H1 (cell line): ENCODE data around the gene CEP72. TPM values are rescaled to one million over a fixed set of nuclear protein-coding genes. Genes with fewer than 3 reads are reported as not detected.

ENCODE experiments used
- CTCF ChIA-PET: fragments of 300-600 bp; sonication (Branson Sonifier 250); formaldehyde crosslinking; loops from one replicate; lab custom pipeline; 2021; ENCODE audit not compliant: partially characterized antibody; lab: Charles Lee
- POLR2A ChIA-PET: fragments of 300-600 bp; sonication (Branson Sonifier 250); formaldehyde crosslinking; loops from one replicate; lab custom pipeline; 2021; ENCODE audit warnings: inconsistent platforms; ENCODE audit not compliant: partially characterized antibody; lab: Charles Lee
- DNase-seq, 2 experiments: peaks; one replicate each; pipeline versions ENCODE4 v3.0.0 to v3.0.0-alpha.2; 2010 to 2022; ENCODE audit warnings: low spot score in 2 of 2, low read depth in 1 of 2, mixed read lengths in 1 of 2
- FAIRE-seq: peaks from 2 replicates; lab custom pipeline; 2011; peaks lifted over from hg19 to GRCh38; lab: Jason Lieb, UNC
- H2AFZ ChIP-seq: 2 replicates; pipeline ENCODE4 v1.8.1; 2012; ENCODE audit warnings: low read length, inconsistent platforms
- H2AK5ac ChIP-seq: 2 replicates; pipeline ENCODE4 v1.6.1; 2013; ENCODE audit warnings: low read depth, low read length
- H2BK120ac ChIP-seq: replicated peaks from 2 replicates; pipeline ENCODE3; 2013; ENCODE audit warnings: low read depth, low read length, inconsistent platforms
- H2BK12ac ChIP-seq: 2 replicates; pipeline ENCODE4 v1.6.1; 2013; ENCODE audit warnings: low read depth, low read length
- H2BK15ac ChIP-seq: 2 replicates; pipeline ENCODE4 v1.6.1; 2013; ENCODE audit warnings: low read length
- H2BK20ac ChIP-seq: 2 replicates; pipeline ENCODE4 v1.6.1; 2013; ENCODE audit warnings: low read length
- H2BK5ac ChIP-seq: 2 replicates; pipeline ENCODE4 v1.6.1; 2013; ENCODE audit warnings: low read depth, low read length
- H3K14ac ChIP-seq: 2 replicates; pipeline ENCODE4 v1.6.1; 2013; ENCODE audit warnings: inconsistent platforms; ENCODE audit not compliant: insufficient read length
- H3K18ac ChIP-seq: 2 replicates; pipeline ENCODE4 v1.6.1; 2013; ENCODE audit warnings: low read length; ENCODE audit errors: extremely low read depth
- H3K23ac ChIP-seq: 2 replicates; pipeline ENCODE4 v1.6.1; 2013; ENCODE audit warnings: inconsistent platforms; ENCODE audit not compliant: insufficient read length
- H3K23me2 ChIP-seq: 2 replicates; pipeline ENCODE4 v1.6.1; 2013; ENCODE audit warnings: low read depth, low read length
- H3K27ac ChIP-seq: 2 replicates; pipeline ENCODE4 v1.6.1; 2011; ENCODE audit warnings: low read depth, low read length, inconsistent platforms
- H3K27me3 ChIP-seq, 4 experiments: replicated peaks in 1 of 4; 1 replicate in 1 of 4; 2 replicates in 3 of 4; pipeline versions ENCODE4 v1.6.1 to v1.8.1; 2011 to 2013; ENCODE audit warnings: low read length in 3 of 4, mild to moderate bottlenecking in 3 of 4, inconsistent platforms in 2 of 4, mixed read lengths in 2 of 4, moderate library complexity in 1 of 4; ENCODE audit not compliant: control insufficient read depth in 3 of 4, insufficient read depth in 3 of 4; ENCODE audit errors: extremely low read depth in 1 of 4
- H3K36me3 ChIP-seq, 4 experiments: 2 replicates each; pipeline versions ENCODE4 v1.6.1 to v1.8.1; 2011 to 2013; ENCODE audit warnings: mild to moderate bottlenecking in 4 of 4, low read length in 3 of 4, moderate library complexity in 2 of 4, control low read depth in 1 of 4, inconsistent platforms in 1 of 4; ENCODE audit not compliant: insufficient read depth in 4 of 4, control insufficient read depth in 2 of 4
- H3K4ac ChIP-seq: replicated peaks from 2 replicates; pipeline ENCODE3; 2013; ENCODE audit warnings: low read length, low read depth, mixed read lengths, inconsistent platforms; ENCODE audit not compliant: insufficient read length
- H3K4me1 ChIP-seq, 4 experiments: replicated peaks in 1 of 4; 1 replicate in 1 of 4; 2 replicates in 3 of 4; pipeline versions ENCODE4 v1.6.1 to v1.8.1; 2011 to 2013; ENCODE audit warnings: low read length in 3 of 4, inconsistent platforms in 2 of 4, mixed read lengths in 1 of 4; ENCODE audit not compliant: insufficient read depth in 4 of 4, control insufficient read depth in 3 of 4
- H3K4me2 ChIP-seq, 2 experiments: 2 replicates each; pipeline versions ENCODE4 v1.6.1 to v1.8.1; 2011 to 2013; ENCODE audit warnings: low read depth in 2 of 2, low read length in 2 of 2, control low read depth in 1 of 2, inconsistent platforms in 1 of 2, mild to moderate bottlenecking in 1 of 2; ENCODE audit not compliant: insufficient read depth in 1 of 2
- H3K4me3 ChIP-seq, 4 experiments: fragments of 200-600, 300-600 bp in 1 of 4; sonication (generic), shearing (Covaris generic), sonication (Bioruptor Twin) in 1 of 4; 2 replicates each; pipeline versions ENCODE4 v1.5.1 to v1.8.1; 2011 to 2016; ENCODE audit warnings: low read length in 4 of 4, low read depth in 3 of 4, control low read depth in 2 of 4, inconsistent platforms in 2 of 4, mild to moderate bottlenecking in 2 of 4, mixed read lengths in 1 of 4, moderate library complexity in 1 of 4; ENCODE audit not compliant: insufficient read depth in 2 of 4; ENCODE audit errors: extremely low read depth in 1 of 4
- H3K56ac ChIP-seq: replicated peaks from 2 replicates; pipeline ENCODE3; 2013; ENCODE audit warnings: low read depth, mild to moderate bottlenecking, mixed read lengths, low read length, inconsistent platforms; ENCODE audit not compliant: insufficient read length
- H3K79me1 ChIP-seq: 2 replicates; pipeline ENCODE4 v1.6.1; 2013; ENCODE audit warnings: low read depth, low read length, control low read depth
- H3K79me2 ChIP-seq, 2 experiments: 2 replicates each; pipeline versions ENCODE4 v1.6.1 to v1.8.1; 2012 to 2013; ENCODE audit warnings: low read length in 2 of 2, mild to moderate bottlenecking in 2 of 2, inconsistent platforms in 1 of 2; ENCODE audit not compliant: insufficient read depth in 2 of 2, control insufficient read depth in 1 of 2
- H3K9ac ChIP-seq, 4 experiments: replicated peaks in 1 of 4; 1 replicate in 1 of 4; 2 replicates in 3 of 4; pipeline versions ENCODE4 v1.6.1 to v1.8.1; 2011 to 2013; ENCODE audit warnings: low read depth in 3 of 4, low read length in 3 of 4, control low read depth in 2 of 4, mild to moderate bottlenecking in 2 of 4, moderate library complexity in 2 of 4, inconsistent platforms in 1 of 4; ENCODE audit errors: extremely low read depth in 1 of 4
- H3K9me3 ChIP-seq, 2 experiments: 2 replicates each; pipeline versions ENCODE4 v1.6.1 to v1.8.1; 2012 to 2013; ENCODE audit warnings: mild to moderate bottlenecking in 2 of 2, moderate library complexity in 2 of 2, control low read depth in 1 of 2, inconsistent platforms in 1 of 2, low read depth in 1 of 2, low read length in 1 of 2, mixed read lengths in 1 of 2; ENCODE audit not compliant: insufficient read depth in 2 of 2
- H4K20me1 ChIP-seq, 2 experiments: replicated peaks in 1 of 2; 2 replicates each; pipeline versions ENCODE3 to v1.8.1; 2011 to 2013; ENCODE audit warnings: inconsistent platforms in 2 of 2, low read length in 2 of 2, mild to moderate bottlenecking in 1 of 2; ENCODE audit not compliant: insufficient read depth in 2 of 2, control insufficient read depth in 1 of 2
- H4K5ac ChIP-seq: 2 replicates; pipeline ENCODE4 v1.6.1; 2013; ENCODE audit warnings: low read length, low read depth, mixed read lengths, inconsistent platforms; ENCODE audit not compliant: insufficient read length
- H4K8ac ChIP-seq: 2 replicates; pipeline ENCODE4 v1.8.0; 2013; ENCODE audit warnings: mild to moderate bottlenecking, moderate library complexity, low read length, inconsistent platforms; ENCODE audit not compliant: insufficient read depth; ENCODE audit errors: extremely low read depth
- H4K91ac ChIP-seq: replicated peaks from 2 replicates; pipeline ENCODE3; 2013; ENCODE audit warnings: low read length, mixed read lengths, inconsistent platforms; ENCODE audit not compliant: insufficient read length
- ASH2L ChIP-seq: fragments of 200-600, 300-600 bp; sonication (generic); IDR thresholded peaks from one replicate; pipeline ENCODE4 v1.7.1; 2017; ENCODE audit warnings: low read length
- BACH1 ChIP-seq: IDR thresholded peaks from 2 replicates; pipeline ENCODE4 v1.6.1; 2012; ENCODE audit warnings: low read length, improper control_type of control experiment
- BCL11A ChIP-seq, 2 experiments: IDR thresholded peaks; one replicate each; pipeline ENCODE4 v1.6.1; 2011; ENCODE audit warnings: low read depth in 2 of 2, low read length in 2 of 2, mild to moderate bottlenecking in 2 of 2
- CREB1 ChIP-seq: IDR thresholded peaks from 2 replicates; pipeline ENCODE4 v1.6.1; 2012; ENCODE audit warnings: inconsistent platforms
- GTF2F1 ChIP-seq: IDR thresholded peaks from 2 replicates; pipeline ENCODE4 v1.6.1; 2012; ENCODE audit warnings: low read depth, low read length, improper control_type of control experiment, borderline replicate concordance
- MAX ChIP-seq: IDR thresholded peaks from 2 replicates; pipeline ENCODE4 v1.6.1; 2012; ENCODE audit warnings: inconsistent platforms
- NRF1 ChIP-seq: IDR thresholded peaks from 2 replicates; pipeline ENCODE4 v1.6.1; 2011; ENCODE audit warnings: mild to moderate bottlenecking, low read depth, low read length, improper control_type of control experiment
- RXRA ChIP-seq: IDR thresholded peaks from 2 replicates; pipeline ENCODE4 v1.6.1; 2011; ENCODE audit warnings: low read depth, mild to moderate bottlenecking, low read length, moderate library complexity; ENCODE audit not compliant: insufficient read depth
- SIN3A ChIP-seq, 2 experiments: IDR thresholded peaks in 1 of 2; conservative IDR thresholded peaks in 1 of 2; 2 replicates each; pipeline ENCODE4 v1.6.1; 2011 to 2012; ENCODE audit warnings: low read length in 2 of 2, improper control_type of control experiment in 1 of 2, low read depth in 1 of 2, mild to moderate bottlenecking in 1 of 2
- SP1 ChIP-seq: IDR thresholded peaks from 2 replicates; pipeline ENCODE4 v1.6.1; 2011; ENCODE audit warnings: low read depth, low read length
- SP2 ChIP-seq: IDR thresholded peaks from 2 replicates; pipeline ENCODE4 v1.6.1; 2012; ENCODE audit warnings: mild to moderate bottlenecking, low read length, inconsistent platforms
- SRF ChIP-seq: IDR thresholded peaks from 2 replicates; pipeline ENCODE4 v1.6.1; 2011; ENCODE audit warnings: mild to moderate bottlenecking, low read depth, low read length, moderate library complexity
- TBP ChIP-seq: IDR thresholded peaks from 2 replicates; pipeline ENCODE4 v1.6.1; 2011; ENCODE audit warnings: low read depth, low read length, improper control_type of control experiment
- WGBS, 2 experiments: shearing (Covaris generic) in 1 of 2; methylation state at CpG; one replicate each; pipeline versions ENCODE4 v1.1.6 to v1.1.7; 2013 to 2015; ENCODE audit warnings: low lambda C conversion rate in 2 of 2, mixed read lengths in 2 of 2, inconsistent platforms in 1 of 2, low coverage in 1 of 2, missing lambda C conversion rate in 1 of 2; ENCODE audit not compliant: insufficient replicate concordance in 2 of 2, insufficient coverage in 1 of 2, insufficient read length in 1 of 2; ENCODE audit errors: extremely low coverage in 1 of 2, missing lambda C conversion rate in 1 of 2; 5-methylcytosine and 5-hydroxymethylcytosine counted together
- polyA plus RNA-seq, 7 experiments: library from polyadenylated mRNA; depleted of rRNA in 3 of 7; stranded (reverse) in 5 of 7; unstranded in 2 of 7; fragments of >200 nt in 5 of 7; fragments of 200-250 nt in 2 of 7; gene quantifications; 1 replicate in 5 of 7; 2 replicates in 1 of 7; 4 replicates in 1 of 7; pipeline versions ENCODE4 v1.2.1 to v1.2.3, GENCODE V29; 2011 to 2013; ENCODE audit warnings: missing spikeins in 2 of 7, mixed read lengths in 2 of 7
- total RNA-seq: library from RNA; stranded (reverse); fragmentation: NEBNext Ultra II Directional; extraction: Animal tissue kit (Norgen Biotek cat#: 25700); gene quantifications from 2 replicates; pipeline ENCODE4 v1.2.1, GENCODE V29; 2021
- TF ChIP-seq, protein P1 (sequence below): IDR thresholded peaks from 2 replicates; pipeline ENCODE4 v1.6.1; 2011; ENCODE audit warnings: low read length, improper control_type of control experiment

Gene CEP72
- total and polyA plus RNA-seq, 2 of the 8 experiments (the other 6 are each of a cell fraction or from before 2014, with no cell fraction given), result 13.1 to 19.6 TPM

DNA sequence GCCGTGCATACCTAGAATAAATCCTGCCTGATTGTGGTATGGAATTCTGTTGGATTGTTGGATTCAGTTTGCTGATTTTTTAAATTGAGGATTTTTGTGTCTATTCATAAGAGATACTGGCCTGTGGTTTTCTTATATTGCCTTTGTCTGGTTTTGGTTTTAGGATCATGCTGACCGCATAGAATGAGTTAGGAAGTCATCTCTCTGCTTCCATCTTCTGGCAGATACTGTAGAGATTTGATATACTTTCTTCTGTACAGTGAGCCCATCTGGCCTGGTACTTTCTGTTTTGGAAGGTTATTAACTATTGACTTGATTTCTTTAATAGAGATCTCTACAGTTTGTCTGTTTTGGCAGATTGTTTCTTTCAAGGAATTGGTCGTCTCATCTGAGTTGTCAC, 14.7 kb downstream of the CEP72 start:
- no peak overlapping the region for H2AFZ ChIP-seq
- H3K14ac ChIP-seq, result no peak overlapping the region
- POLR2A ChIA-PET, result no interaction called here
- H3K79me2 ChIP-seq, result peaks cover 0 to 4% of the 10 kb centered on the region in 2 experiments; a peak in 1 of 4 replicates
- H4K20me1 ChIP-seq, result peaks cover 4% of the 10 kb centered on the region in 2 experiments
- CTCF ChIA-PET, result no interaction called here
- H4K5ac ChIP-seq, result no peak overlapping the region
- no peak overlapping the region for H3K4me2 ChIP-seq
- no peak overlapping the region for H3K4me3 ChIP-seq
- H3K36me3 ChIP-seq, result peaks cover 2 to 31% (median 25%) of the 10 kb centered on the region in 4 experiments; a peak in 6 of 8 replicates
- no peak for DNase-seq
- H2AK5ac ChIP-seq, result no peak overlapping the region
- H2BK15ac ChIP-seq, result no peak overlapping the region
- WGBS, 2 experiments, result 94% methylated on average over 3 of the region's 3 CpGs; no CpG with 5 or more reads in 1 of the 2 experiments
- no peak overlapping the region for H2BK5ac ChIP-seq
- no peak overlapping the region for H3K4ac ChIP-seq
- no peak overlapping the region for H4K91ac ChIP-seq
- H2BK20ac ChIP-seq, result no peak overlapping the region
- no peak overlapping the region for H4K8ac ChIP-seq
- H3K56ac ChIP-seq, result no peak overlapping the region
- H3K9me3 ChIP-seq, result no peaks in the 10 kb centered on the region
- FAIRE-seq, result no peak
- no peaks in the 10 kb centered on the region for H3K27me3 ChIP-seq
- no peaks in the 10 kb centered on the region; a peak in 1 of 7 replicates for H3K4me1 ChIP-seq
- no peak overlapping the region for H3K27ac ChIP-seq
- no peak overlapping the region for H3K23ac ChIP-seq
- no peak overlapping the region for H3K18ac ChIP-seq
- H2BK120ac ChIP-seq, result no peak overlapping the region
- no peak overlapping the region for H2BK12ac ChIP-seq
- no peak overlapping the region for H3K9ac ChIP-seq
- peaks cover 3% of the 10 kb centered on the region; the same call in 1 of the 2 replicates for H3K79me1 ChIP-seq
- H3K23me2 ChIP-seq, result no peaks in the 10 kb centered on the region
- TF ChIP-seq, protein P1, sequence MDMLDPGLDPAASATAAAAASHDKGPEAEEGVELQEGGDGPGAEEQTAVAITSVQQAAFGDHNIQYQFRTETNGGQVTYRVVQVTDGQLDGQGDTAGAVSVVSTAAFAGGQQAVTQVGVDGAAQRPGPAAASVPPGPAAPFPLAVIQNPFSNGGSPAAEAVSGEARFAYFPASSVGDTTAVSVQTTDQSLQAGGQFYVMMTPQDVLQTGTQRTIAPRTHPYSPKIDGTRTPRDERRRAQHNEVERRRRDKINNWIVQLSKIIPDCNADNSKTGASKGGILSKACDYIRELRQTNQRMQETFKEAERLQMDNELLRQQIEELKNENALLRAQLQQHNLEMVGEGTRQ, result no peak
- no peak for TF ChIP-seq TBP
- TF ChIP-seq ASH2L, result no peak
- TF ChIP-seq NRF1, result no peak
- no peak for TF ChIP-seq MAX
- no peak for TF ChIP-seq SIN3A (conservative IDR thresholded peaks at IDR 0.05 in 1 of 2, IDR thresholded peaks at IDR 0.05 in 1 of 2; ENCODE audit: low read depth in 1 of 2, low read length in 2 of 2)
- no peak for TF ChIP-seq SP2
- no peak for TF ChIP-seq GTF2F1
- no peak for TF ChIP-seq SP1
- TF ChIP-seq BCL11A (IDR thresholded peaks at IDR 0.05; ENCODE audit: low read depth in 2 of 2, low read length in 2 of 2), result no peak
- no peak for TF ChIP-seq BACH1
- no peak for TF ChIP-seq SRF
- TF ChIP-seq RXRA, result no peak
- TF ChIP-seq CREB1, result no peak
